Measurements from ENCODE around the gene PRDM16.

The PRDM16 gene

GRCh38 chr1:3033040-3033789 is 35.8 kb upstream of the PRDM16 start:
- TF ChIP-seq CTCF (conservative IDR thresholded peaks at IDR 0.05; ENCODE audit: low read length) (no peak), EZH2phosphoT487 (IDR thresholded peaks at IDR 0.05; ENCODE audit: borderline replicate concordance) (no peak)
- peak overlapping the region; percentile 68 for H3K9ac ChIP-seq (ENCODE audit: low read depth, low read length, poor library complexity, severe bottlenecking)
- H3K27me3 ChIP-seq (ENCODE audit: insufficient read depth, low read length, poor library complexity, severe bottlenecking) = no peaks in the 10 kb centered on the region
- H3F3A ChIP-seq (ENCODE audit: low read depth) = no peaks in the 10 kb centered on the region
- H3K9me3 ChIP-seq (ENCODE audit: insufficient read depth, low read depth, low read length) = no peaks in the 10 kb centered on the region
- peaks cover 83% of the 10 kb centered on the region for H3K4me1 ChIP-seq (ENCODE audit: insufficient read depth, low read length, poor library complexity, severe bottlenecking)
- no peaks in the 10 kb centered on the region for H3K9me2 ChIP-seq (replicated peaks; ENCODE audit: low read depth, low read length)
- H3K36me3 ChIP-seq (ENCODE audit: insufficient read depth, low read length) = no peaks in the 10 kb centered on the region
- H3K4me3 ChIP-seq (ENCODE audit: low read length, poor library complexity, severe bottlenecking) = peak overlapping the region; percentile 47
- no peaks in the 10 kb centered on the region for H3K79me2 ChIP-seq (ENCODE audit: insufficient read depth, low read length)
- H2AFZ ChIP-seq (ENCODE audit: low read length) = peak overlapping the region; percentile 78
- peak overlapping the region; percentile 78 for H3K4me2 ChIP-seq (ENCODE audit: low read depth, low read length, poor library complexity, severe bottlenecking)
- H4K20me1 ChIP-seq (ENCODE audit: insufficient read depth, low read length, poor library complexity, severe bottlenecking) = no peaks in the 10 kb centered on the region

- Histone ChIP-seq H3K4me2 (ENCODE audit: low read depth, low read length, poor library complexity, severe bottlenecking) (peak overlapping the region; percentile 78), H3K36me3 (ENCODE audit: insufficient read depth, low read length) (no peaks in the 10 kb centered on the region), H3K9ac (ENCODE audit: low read depth, low read length, poor library complexity, severe bottlenecking) (peak overlapping the region; percentile 68), H3F3A (ENCODE audit: low read depth) (no peaks in the 10 kb centered on the region), H3K79me2 (ENCODE audit: insufficient read depth, low read length) (no peaks in the 10 kb centered on the region), H4K20me1 (ENCODE audit: insufficient read depth, low read length, poor library complexity, severe bottlenecking) (no peaks in the 10 kb centered on the region), H3K4me3 (ENCODE audit: low read length, poor library complexity, severe bottlenecking) (peak overlapping the region; percentile 47), H2AFZ (ENCODE audit: low read length) (no peak overlapping the region), H3K9me2 (replicated peaks; ENCODE audit: low read depth, low read length) (no peaks in the 10 kb centered on the region), H3K9me3 (ENCODE audit: insufficient read depth, low read depth, low read length) (no peaks in the 10 kb centered on the region), H3K4me1 (ENCODE audit: insufficient read depth, low read length, poor library complexity, severe bottlenecking) (peaks cover 82% of the 10 kb centered on the region), H3K27me3 (ENCODE audit: insufficient read depth, low read length, poor library complexity, severe bottlenecking) (no peaks in the 10 kb centered on the region)
- no peak for TF ChIP-seq CTCF (conservative IDR thresholded peaks at IDR 0.05; ENCODE audit: low read length)
These were observed 35.3 kb upstream of the PRDM16 start for GRCh38 chr1:3033790-3034090.

- Histone ChIP-seq H3K27me3 (ENCODE audit: insufficient read depth, low read length, poor library complexity, severe bottlenecking) (no peaks in the 10 kb centered on the region), H2AFZ (ENCODE audit: low read length) (no peak overlapping the region), H3K79me2 (ENCODE audit: insufficient read depth, low read length) (no peaks in the 10 kb centered on the region), H3K9me2 (replicated peaks; ENCODE audit: low read depth, low read length) (no peaks in the 10 kb centered on the region), H3K9me3 (ENCODE audit: insufficient read depth, low read depth, low read length) (no peaks in the 10 kb centered on the region), H3K36me3 (ENCODE audit: insufficient read depth, low read length) (no peaks in the 10 kb centered on the region), H3K4me2 (ENCODE audit: low read depth, low read length, poor library complexity, severe bottlenecking) (peak overlapping the region; percentile 78), H3K4me3 (ENCODE audit: low read length, poor library complexity, severe bottlenecking) (no peak overlapping the region), H3F3A (ENCODE audit: low read depth) (no peaks in the 10 kb centered on the region), H3K9ac (ENCODE audit: low read depth, low read length, poor library complexity, severe bottlenecking) (peak overlapping the region; percentile 68), H3K4me1 (ENCODE audit: insufficient read depth, low read length, poor library complexity, severe bottlenecking) (peaks cover 86% of the 10 kb centered on the region), H4K20me1 (ENCODE audit: insufficient read depth, low read length, poor library complexity, severe bottlenecking) (no peaks in the 10 kb centered on the region)
- TF ChIP-seq EZH2phosphoT487 (IDR thresholded peaks at IDR 0.05; ENCODE audit: borderline replicate concordance) (no peak), CTCF (conservative IDR thresholded peaks at IDR 0.05; ENCODE audit: low read length) (no peak)
These were observed 34.8 kb upstream of the PRDM16 start for GRCh38 chr1:3034162-3034561.
